Esophagus muscularis mucosa (tissue), 4 donors: ENCODE results near the gene MAMLD1. TPM values are rescaled to one million over a fixed set of nuclear protein-coding genes. Genes with fewer than 3 reads are reported as not detected.
A peak's percentile ranks its signal among the peaks of the same experiment; 100 is the strongest.

Source experiments
- DNase-seq: peaks from one replicate; pipeline ENCODE4 v3.0.0-alpha.2; 2017; ENCODE audit errors: extremely low spot score
- H3K27ac ChIP-seq, 4 donors: fragments of 200-600 bp; sonication (generic); replicated peaks in 1 of 4; 1 replicate in 3 of 4; 2 replicates in 1 of 4; pipeline ENCODE4 v1.5.1; 2016 to 2019; ENCODE audit warnings: mild to moderate bottlenecking in 1 of 4
- H3K27me3 ChIP-seq, 4 donors: fragments of 200-600 bp; sonication (generic); one replicate each; pipeline versions ENCODE4 v1.5.1 to v1.6.0; 2016 to 2019
- H3K36me3 ChIP-seq, 4 donors: fragments of 200-600 bp; sonication (generic); one replicate each; pipeline ENCODE4 v1.5.1; 2016 to 2019
- H3K4me1 ChIP-seq, 4 donors: fragments of 200-600 bp; sonication (generic); one replicate each; pipeline ENCODE4 v1.5.1; 2016 to 2019
- H3K4me3 ChIP-seq, 4 donors: fragments of 200-600 bp; sonication (generic); 1 replicate in 2 of 4; 2 replicates in 2 of 4; pipeline ENCODE4 v1.5.1; 2016 to 2019; ENCODE audit warnings: mild to moderate bottlenecking in 4 of 4, moderate library complexity in 1 of 4
- H3K9me3 ChIP-seq, 4 donors: fragments of 200-600 bp; sonication (generic); 1 replicate in 3 of 4; 2 replicates in 1 of 4; pipeline ENCODE4 v1.5.1; 2016 to 2019
- CTCF ChIP-seq, 3 experiments: fragments of 200-600 bp in 2 of 3; fragments of 450-650 bp in 1 of 3; sonication (generic) in 2 of 3; IDR thresholded peaks; one replicate each; pipeline ENCODE4 v1.5.1; 2017 to 2019; ENCODE audit warnings: antibody characterized with exemption in 3 of 3, mild to moderate bottlenecking in 2 of 3, moderate library complexity in 1 of 3
- EP300 ChIP-seq: sonication (generic); formaldehyde crosslinking; IDR thresholded peaks from one replicate; pipeline ENCODE4 v1.6.1; 2017; ENCODE audit warnings: antibody characterized with exemption
- POLR2A ChIP-seq: fragments of 450-650 bp; IDR thresholded peaks from one replicate; pipeline ENCODE4 v1.6.1; 2017; ENCODE audit warnings: antibody characterized with exemption, moderate library complexity, mild to moderate bottlenecking, low read depth
- POLR2AphosphoS5 ChIP-seq, 2 donors: sonication (generic); formaldehyde crosslinking; IDR thresholded peaks; one replicate each; pipeline ENCODE4 v1.6.1; 2017; ENCODE audit warnings: antibody characterized with exemption in 2 of 2
- WGBS: methylation state at CpG from one replicate; pipeline ENCODE4 v1.1.5; 2018; 5-methylcytosine and 5-hydroxymethylcytosine counted together
- intact Hi-C: fragments of 100-400 bp; cut with DNase I; formaldehyde crosslinking; loops from one replicate; pipeline ENCODE4 v1.15.1; 2023
- total RNA-seq, 4 donors: library from RNA; depleted of rRNA; stranded (reverse); fragments of >200 nt; gene quantifications; one replicate each; pipeline versions ENCODE4 v1.1.0 to v1.2.1, GENCODE V29; 2016

Gene MAMLD1
- total RNA-seq, 4 donors from 2014 or later = 1.6 to 5.3 (median 3.3) TPM

GRCh38 chrX:150506486-150506885, 143.4 kb downstream of the MAMLD1 start:
- no peaks in the 10 kb centered on the region for H3K9me3 ChIP-seq
- peak overlapping the region in 3 of 4 donors; percentile 52 to 74 (median 71) for H3K27ac ChIP-seq
- H3K4me1 ChIP-seq = peaks cover 15 to 49% (median 23%) of the 10 kb centered on the region in 4 donors
- no peak for TF ChIP-seq CTCF (IDR thresholded peaks at IDR 0.05)
- no peak for TF ChIP-seq EP300
- TF ChIP-seq POLR2A = no peak
- TF ChIP-seq POLR2AphosphoS5 (IDR thresholded peaks at IDR 0.05) = no peak
- 66% methylated on average over 6 of the region's 6 CpGs for WGBS
- intact Hi-C loops = no loop called here
- H3K27me3 ChIP-seq = no peaks in the 10 kb centered on the region
- H3K36me3 ChIP-seq = peaks cover 0 to 4% (median 0%) of the 10 kb centered on the region in 4 donors
- no peak for DNase-seq
- H3K4me3 ChIP-seq = no peak overlapping the region

- Histone ChIP-seq H3K4me1 (peaks cover 15 to 49% (median 23%) of the 10 kb centered on the region in 4 donors), H3K9me3 (no peaks in the 10 kb centered on the region), H3K27ac (peak overlapping the region; percentile 52 to 74 (median 65)), H3K36me3 (peaks cover 0 to 9% (median 0%) of the 10 kb centered on the region in 4 donors), H3K27me3 (no peaks in the 10 kb centered on the region), H3K4me3 (no peak overlapping the region)
- DNase-seq = no peak
- TF ChIP-seq CTCF (IDR thresholded peaks at IDR 0.05) (no peak), POLR2A (no peak), POLR2AphosphoS5 (IDR thresholded peaks at IDR 0.05) (no peak), EP300 (no peak)
- intact Hi-C loops = no loop called here
- WGBS = 67% methylated on average over 12 of the region's 19 CpGs
Measured at GRCh38 chrX:150507251-150507856, 144.2 kb downstream of the MAMLD1 start.

GRCh38 chrX:150508018-150508417, 144.9 kb downstream of the MAMLD1 start:
- peaks cover 15 to 49% (median 23%) of the 10 kb centered on the region in 4 donors for H3K4me1 ChIP-seq
- no peaks in the 10 kb centered on the region for H3K27me3 ChIP-seq
- peaks cover 0 to 11% (median 0%) of the 10 kb centered on the region in 4 donors for H3K36me3 ChIP-seq
- TF ChIP-seq POLR2A (no peak), EP300 (no peak), POLR2AphosphoS5 (IDR thresholded peaks at IDR 0.05) (no peak), CTCF (IDR thresholded peaks at IDR 0.05) (no peak)
- WGBS = 76% methylated on average over 4 of the region's 5 CpGs
- DNase-seq = no peak
- peak overlapping the region in 1 of 4 donors; percentile 14 for H3K4me3 ChIP-seq
- no peaks in the 10 kb centered on the region for H3K9me3 ChIP-seq
- peak overlapping the region; percentile 52 to 74 (median 65) for H3K27ac ChIP-seq
- intact Hi-C loops = no loop called here

- WGBS = 51% methylated on average over 11 of the region's 16 CpGs
- H3K4me1 ChIP-seq = peaks cover 13 to 46% (median 22%) of the 10 kb centered on the region in 4 donors
- H3K4me3 ChIP-seq = peak overlapping the region in 3 of 4 donors; percentile 1 to 16 (median 14)
- no peaks in the 10 kb centered on the region for H3K9me3 ChIP-seq
- DNase-seq = no peak
- H3K27ac ChIP-seq = peak overlapping the region; percentile 52 to 74 (median 65)
- intact Hi-C loops = no loop called here
- peaks cover 0 to 11% (median 0%) of the 10 kb centered on the region in 4 donors for H3K36me3 ChIP-seq
- H3K27me3 ChIP-seq = no peaks in the 10 kb centered on the region
- TF ChIP-seq POLR2A (no peak), CTCF (IDR thresholded peaks at IDR 0.05) (no peak), POLR2AphosphoS5 (IDR thresholded peaks at IDR 0.05) (peak; percentile 31 to 36), EP300 (no peak)
Measured at GRCh38 chrX:150508451-150509367, 145.6 kb downstream of the MAMLD1 start.
